ENCODE data around the gene CADPS.

CADPS gene

GRCh38 chr3:62888778-62889177 lies 13.6 kb upstream of the CADPS start:
- Histone ChIP-seq H3K4me1 (ENCODE audit: insufficient read depth, low read length, severe bottlenecking) (no peaks in the 10 kb centered on the region), H3K9me3 (ENCODE audit: low read length) (no peaks in the 10 kb centered on the region), H4K20me1 (ENCODE audit: insufficient read depth, low read length) (no peaks in the 10 kb centered on the region), H2AFZ (ENCODE audit: low read length) (no peak overlapping the region), H3K9me2 (ENCODE audit: low read depth, low read length) (no peaks in the 10 kb centered on the region), H3K36me3 (ENCODE audit: insufficient read depth, low read length) (no peaks in the 10 kb centered on the region), H3K79me2 (ENCODE audit: insufficient read depth, low read length) (no peaks in the 10 kb centered on the region), H3K27me3 (ENCODE audit: insufficient read depth, low read length) (no peaks in the 10 kb centered on the region), H3K27ac (ENCODE audit: low read depth, low read length, poor library complexity, severe bottlenecking) (no peak overlapping the region), H3K4me2 (ENCODE audit: low read length) (no peak overlapping the region), H3K9ac (ENCODE audit: low read length) (no peak overlapping the region), H3F3A (ENCODE audit: insufficient read depth, low read length) (no peaks in the 10 kb centered on the region), H3K4me3 (ENCODE audit: low read depth, low read length, poor library complexity, severe bottlenecking) (no peak overlapping the region)
- TF ChIP-seq CTCF (IDR thresholded peaks at IDR 0.05; ENCODE audit: low read length) (no peak), EZH2 (IDR thresholded peaks at IDR 0.05; ENCODE audit: borderline replicate concordance, low read length) (no peak)

GRCh38 chr3:62888180-62888579 lies 13.0 kb upstream of the CADPS start:
- H3K9me2 ChIP-seq (ENCODE audit: low read depth, low read length), result no peaks in the 10 kb centered on the region
- no peak overlapping the region for H3K4me2 ChIP-seq (ENCODE audit: low read length)
- no peak overlapping the region for H3K27ac ChIP-seq (ENCODE audit: low read depth, low read length, poor library complexity, severe bottlenecking)
- H3K4me1 ChIP-seq (ENCODE audit: insufficient read depth, low read length, severe bottlenecking), result no peaks in the 10 kb centered on the region
- no peak overlapping the region for H3K4me3 ChIP-seq (ENCODE audit: low read depth, low read length, poor library complexity, severe bottlenecking)
- no peaks in the 10 kb centered on the region for H3K27me3 ChIP-seq (ENCODE audit: insufficient read depth, low read length)
- H3F3A ChIP-seq (ENCODE audit: insufficient read depth, low read length), result no peaks in the 10 kb centered on the region
- no peak for TF ChIP-seq CTCF (IDR thresholded peaks at IDR 0.05; ENCODE audit: low read length)
- no peak for TF ChIP-seq EZH2 (IDR thresholded peaks at IDR 0.05; ENCODE audit: borderline replicate concordance, low read length)
- no peaks in the 10 kb centered on the region for H3K79me2 ChIP-seq (ENCODE audit: insufficient read depth, low read length)
- no peak overlapping the region for H3K9ac ChIP-seq (ENCODE audit: low read length)
- no peaks in the 10 kb centered on the region for H3K9me3 ChIP-seq (ENCODE audit: low read length)
- H2AFZ ChIP-seq (ENCODE audit: low read length), result no peak overlapping the region
- H3K36me3 ChIP-seq (ENCODE audit: insufficient read depth, low read length), result no peaks in the 10 kb centered on the region
- H4K20me1 ChIP-seq (ENCODE audit: insufficient read depth, low read length), result no peaks in the 10 kb centered on the region

- Histone ChIP-seq H3K4me3 (ENCODE audit: low read depth, low read length, poor library complexity, severe bottlenecking) (no peak overlapping the region), H3F3A (ENCODE audit: insufficient read depth, low read length) (no peaks in the 10 kb centered on the region), H3K27ac (ENCODE audit: low read depth, low read length, poor library complexity, severe bottlenecking) (no peak overlapping the region), H2AFZ (ENCODE audit: low read length) (no peak overlapping the region), H3K9me2 (ENCODE audit: low read depth, low read length) (no peaks in the 10 kb centered on the region), H3K36me3 (ENCODE audit: insufficient read depth, low read length) (no peaks in the 10 kb centered on the region), H3K9me3 (ENCODE audit: low read length) (no peaks in the 10 kb centered on the region), H3K9ac (ENCODE audit: low read length) (no peak overlapping the region), H3K4me1 (ENCODE audit: insufficient read depth, low read length, severe bottlenecking) (no peaks in the 10 kb centered on the region), H3K79me2 (ENCODE audit: insufficient read depth, low read length) (no peaks in the 10 kb centered on the region), H4K20me1 (ENCODE audit: insufficient read depth, low read length) (no peaks in the 10 kb centered on the region), H3K27me3 (ENCODE audit: insufficient read depth, low read length) (no peaks in the 10 kb centered on the region), H3K4me2 (ENCODE audit: low read length) (no peak overlapping the region)
- TF ChIP-seq EZH2 (IDR thresholded peaks at IDR 0.05; ENCODE audit: borderline replicate concordance, low read length), result no peak
These were observed 9.9 kb upstream of the CADPS start for GRCh38 chr3:62885136-62885535.

- Histone ChIP-seq H3K9ac (ENCODE audit: low read length) (no peak overlapping the region), H4K20me1 (ENCODE audit: insufficient read depth, low read length) (no peaks in the 10 kb centered on the region), H3K9me2 (ENCODE audit: low read depth, low read length) (no peaks in the 10 kb centered on the region), H3K36me3 (ENCODE audit: insufficient read depth, low read length) (no peaks in the 10 kb centered on the region), H3K27me3 (ENCODE audit: insufficient read depth, low read length) (no peaks in the 10 kb centered on the region), H3K9me3 (ENCODE audit: low read length) (no peaks in the 10 kb centered on the region), H3K4me2 (ENCODE audit: low read length) (no peak overlapping the region), H3K27ac (ENCODE audit: low read depth, low read length, poor library complexity, severe bottlenecking) (no peak overlapping the region), H3K79me2 (ENCODE audit: insufficient read depth, low read length) (no peaks in the 10 kb centered on the region), H3K4me3 (ENCODE audit: low read depth, low read length, poor library complexity, severe bottlenecking) (no peak overlapping the region), H3F3A (ENCODE audit: insufficient read depth, low read length) (no peaks in the 10 kb centered on the region), H3K4me1 (ENCODE audit: insufficient read depth, low read length, severe bottlenecking) (no peaks in the 10 kb centered on the region), H2AFZ (ENCODE audit: low read length) (no peak overlapping the region)
- no peak for TF ChIP-seq EZH2 (IDR thresholded peaks at IDR 0.05; ENCODE audit: borderline replicate concordance, low read length)
- no peak for TF ChIP-seq CTCF (IDR thresholded peaks at IDR 0.05; ENCODE audit: low read length)
These were observed 9.1 kb upstream of the CADPS start for GRCh38 chr3:62884096-62884870.

All from OCI-LY1 (cell line).